PC-3 (cell line): ENCODE measurements around the gene PTPRF. TPM values are rescaled to one million over a fixed set of nuclear protein-coding genes. Genes with fewer than 3 reads are reported as not detected.

ENCODE experiments used
- ATAC-seq: fragments of 200-7000 bp; cut with Tn5 transposase; 2 replicates; pipeline ENCODE4 v1.9.1; 2020; ENCODE audit warnings: mild to moderate bottlenecking, moderate library complexity
- BruUV-seq: library from RNA; stranded (reverse); fragments of 400-500 nt; replicated peaks from 2 replicates; lab custom pipeline; 2021; lab: Mats Ljungman, UMichigan
- CTCF ChIA-PET: fragments of 300-600 bp; sonication (Branson Sonifier 250); formaldehyde crosslinking; loops from one replicate; lab custom pipeline; 2022; ENCODE audit warnings: antibody characterized with exemption; lab: Charles Lee
- POLR2A ChIA-PET: fragments of 300-600 bp; sonication (Branson Sonifier 250); formaldehyde crosslinking; loops from one replicate; lab custom pipeline; 2022; ENCODE audit warnings: antibody characterized with exemption; ENCODE audit not compliant: unreplicated experiment; lab: Charles Lee
- DNase-seq: peaks from one replicate; pipeline ENCODE4 v3.0.0-alpha.2; 2015
- H2AFZ ChIP-seq: fragments of 300-600 bp; sonication (generic); 2 replicates; pipeline ENCODE4 v1.6.0; 2016; ENCODE audit warnings: antibody characterized with exemption, low read length
- H3F3A ChIP-seq: fragments of 300-600 bp; sonication (generic); one replicate; pipeline ENCODE4 v1.6.0; 2017; ENCODE audit warnings: antibody characterized with exemption, low read length, control low read depth, mild to moderate bottlenecking; ENCODE audit not compliant: unreplicated experiment
- H3K27ac ChIP-seq: fragments of 300-600 bp; sonication (generic); 2 replicates; pipeline ENCODE4 v1.5.1; 2016; ENCODE audit warnings: mild to moderate bottlenecking, low read length
- H3K27me3 ChIP-seq: fragments of 300-600 bp; sonication (generic); 2 replicates; pipeline ENCODE4 v1.6.1; 2016; ENCODE audit warnings: low read length, mixed read lengths
- H3K36me3 ChIP-seq: fragments of 300-600 bp; sonication (generic); 2 replicates; pipeline ENCODE4 v1.6.1; 2016; ENCODE audit warnings: low read depth, mixed run types, low read length, mixed read lengths
- H3K4me1 ChIP-seq: fragments of 300-600 bp; sonication (generic); 2 replicates; pipeline ENCODE4 v1.5.1; 2016; ENCODE audit warnings: low read length; ENCODE audit not compliant: insufficient read depth
- H3K4me2 ChIP-seq: fragments of 300-600 bp; sonication (generic); 2 replicates; pipeline ENCODE4 v1.6.0; 2016; ENCODE audit warnings: low read length
- H3K4me3 ChIP-seq: fragments of 300-600 bp; sonication (generic); 2 replicates; pipeline ENCODE4 v1.5.1; 2016; ENCODE audit warnings: mild to moderate bottlenecking, low read length, mixed read lengths
- H3K79me2 ChIP-seq: fragments of 300-600 bp; sonication (generic); 2 replicates; pipeline ENCODE4 v1.6.1; 2017; ENCODE audit warnings: low read length, mixed read lengths
- H3K9ac ChIP-seq: fragments of 300-600 bp; sonication (generic); 2 replicates; pipeline ENCODE4 v1.6.0; 2016; ENCODE audit warnings: mild to moderate bottlenecking, low read length
- H3K9me2 ChIP-seq: fragments of 300-600 bp; sonication (generic); replicated peaks from 2 replicates; pipeline ENCODE4 v1.6.1; 2016; ENCODE audit warnings: mixed run types, low read length, mixed read lengths
- H3K9me3 ChIP-seq: fragments of 300-600 bp; sonication (generic); 2 replicates; pipeline ENCODE4 v1.6.1; 2016; ENCODE audit warnings: low read length, mixed read lengths
- H4K20me1 ChIP-seq: fragments of 300-600 bp; sonication (generic); 2 replicates; pipeline ENCODE4 v1.6.1; 2016; ENCODE audit warnings: low read length, mixed read lengths
- CTCF ChIP-seq: fragments of 300-600 bp; sonication (generic); conservative IDR thresholded peaks from 2 replicates; pipeline ENCODE4 v1.5.1; 2017; ENCODE audit warnings: antibody characterized with exemption, low read depth, mild to moderate bottlenecking, low read length
- EZH2 ChIP-seq: fragments of 300-600 bp; sonication (generic); IDR thresholded peaks from one replicate; pipeline ENCODE4 v1.6.1; 2017; ENCODE audit warnings: antibody characterized with exemption, mild to moderate bottlenecking, low read length; ENCODE audit not compliant: unreplicated experiment
- EZH2phosphoT487 ChIP-seq: fragments of 300-600 bp; sonication (generic); IDR thresholded peaks from 2 replicates; pipeline ENCODE4 v1.6.1; 2018; ENCODE audit warnings: mild to moderate bottlenecking, antibody characterized with exemption, low read length, borderline replicate concordance
- intact Hi-C: fragments of 100-400 bp; cut with micrococcal nuclease; formaldehyde crosslinking; loops from 2 replicates; pipeline ENCODE4 v1.9.0; 2023
- total RNA-seq: library from RNA; depleted of rRNA; stranded (reverse); fragments of >200 nt; gene quantifications from 2 replicates; pipeline ENCODE4 v1.2.3, GENCODE V29; 2014

The PTPRF gene
- total RNA-seq, 1 experiment from 2014 or later: 67.4 TPM

- TF ChIP-seq CTCF (no peak), EZH2 (no peak), EZH2phosphoT487 (no peak)
- peak overlapping the region; percentile 10; the same call in 1 of the 2 replicates for H3K4me2 ChIP-seq
- DNase-seq: peak; percentile 58
- H3K27me3 ChIP-seq: no peaks in the 10 kb centered on the region
- no peak overlapping the region for H2AFZ ChIP-seq
- no peak overlapping the region for H3K27ac ChIP-seq
- peaks cover 12% of the 10 kb centered on the region for H3K4me1 ChIP-seq
- H3K9me3 ChIP-seq: no peaks in the 10 kb centered on the region
- H4K20me1 ChIP-seq: no peaks in the 10 kb centered on the region
- CTCF ChIA-PET: no interaction called here
- no peaks in the 10 kb centered on the region for H3K36me3 ChIP-seq
- intact Hi-C loops: no loop called here
- no peak overlapping the region for H3K4me3 ChIP-seq
- H3K9ac ChIP-seq: no peak overlapping the region
- H3K9me2 ChIP-seq: no peaks in the 10 kb centered on the region
- H3K79me2 ChIP-seq: no peaks in the 10 kb centered on the region
- BruUV-seq: no TSS peak
- no peaks in the 10 kb centered on the region for H3F3A ChIP-seq
- POLR2A ChIA-PET: no interaction called here
- peak; percentile 15; the same call in 1 of the 2 replicates for ATAC-seq
Observed at GRCh38 chr1:43509740-43510375, 20.8 kb upstream of the PTPRF start.

DNA sequence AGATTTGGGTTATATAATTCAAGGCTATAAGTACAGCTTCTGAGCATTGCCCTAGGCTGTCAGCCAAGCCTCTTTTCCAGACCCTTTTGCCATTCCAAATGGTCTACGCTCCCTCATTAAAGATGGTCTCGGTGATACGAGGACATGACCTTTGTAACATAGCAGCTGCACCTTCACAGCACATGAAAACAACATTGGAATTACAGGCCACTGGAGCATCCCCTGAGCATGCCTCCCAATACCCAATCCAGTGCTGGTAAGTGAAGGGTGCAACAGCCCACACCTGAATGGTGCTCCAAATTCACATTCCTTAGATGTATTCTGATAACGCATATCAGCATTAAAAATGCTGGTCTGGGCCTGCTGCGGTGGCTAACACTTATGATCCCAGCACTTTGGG lies 20.1 kb upstream of the PTPRF start:
- H3K4me1 ChIP-seq: peaks cover 12% of the 10 kb centered on the region
- intact Hi-C loops: no loop called here
- no peak overlapping the region for H3K4me2 ChIP-seq
- BruUV-seq: no TSS peak
- TF ChIP-seq EZH2phosphoT487: no peak
- no peak for TF ChIP-seq EZH2
- no peak for TF ChIP-seq CTCF
- no peaks in the 10 kb centered on the region for H3K9me2 ChIP-seq
- H3K9ac ChIP-seq: no peak overlapping the region
- CTCF ChIA-PET: no interaction called here
- no peaks in the 10 kb centered on the region for H3F3A ChIP-seq
- no peaks in the 10 kb centered on the region for H4K20me1 ChIP-seq
- no peaks in the 10 kb centered on the region for H3K27me3 ChIP-seq
- DNase-seq (no peak), ATAC-seq (no peak)
- no peak overlapping the region for H3K27ac ChIP-seq
- H3K36me3 ChIP-seq: no peaks in the 10 kb centered on the region
- no peaks in the 10 kb centered on the region for H3K79me2 ChIP-seq
- POLR2A ChIA-PET: no interaction called here
- H3K9me3 ChIP-seq: no peaks in the 10 kb centered on the region
- no peak overlapping the region for H3K4me3 ChIP-seq
- no peak overlapping the region for H2AFZ ChIP-seq

DNA sequence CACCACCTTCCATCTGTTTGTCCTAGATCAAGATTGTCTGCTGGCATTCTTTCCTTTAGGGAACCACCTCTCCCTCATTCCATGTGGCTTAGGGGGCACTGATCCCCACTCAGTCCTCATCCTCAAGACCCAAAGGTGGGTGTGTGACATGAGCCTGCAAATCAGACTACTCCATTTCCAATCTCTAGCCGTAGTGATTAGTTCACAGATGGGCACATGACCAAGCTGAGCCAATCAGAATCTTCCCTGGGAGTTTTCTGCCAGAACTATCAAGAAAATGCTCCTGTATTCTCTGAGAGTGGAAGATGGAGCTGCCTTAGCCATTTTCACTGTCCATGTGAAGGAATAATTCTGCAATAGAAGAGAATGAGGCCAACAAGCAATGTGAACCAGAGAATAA lies 19.3 kb upstream of the PTPRF start:
- Histone ChIP-seq H3K36me3 (no peaks in the 10 kb centered on the region), H4K20me1 (no peaks in the 10 kb centered on the region), H3K9me2 (no peaks in the 10 kb centered on the region), H3K27ac (no peak overlapping the region), H3K27me3 (no peaks in the 10 kb centered on the region), H3K4me3 (no peak overlapping the region), H3K4me1 (peaks cover 12% of the 10 kb centered on the region), H3K79me2 (no peaks in the 10 kb centered on the region), H2AFZ (no peak overlapping the region), H3K9me3 (no peaks in the 10 kb centered on the region), H3K9ac (no peak overlapping the region), H3F3A (no peaks in the 10 kb centered on the region), H3K4me2 (no peak overlapping the region)
- DNase-seq (no peak), ATAC-seq (no peak)
- intact Hi-C loops: no loop called here
- POLR2A ChIA-PET: no interaction called here
- TF ChIP-seq CTCF: no peak
- no peak for TF ChIP-seq EZH2
- no peak for TF ChIP-seq EZH2phosphoT487
- CTCF ChIA-PET: no interaction called here
- no TSS peak for BruUV-seq
